ENCODE data around the gene TLL1. TPM values are rescaled to one million over a fixed set of nuclear protein-coding genes. Genes with fewer than 3 reads are reported as not detected.

TLL1 gene
- total and polyA plus RNA-seq, 9 donors, result 0.35 to 12.9 (median 1.3) TPM

GRCh38 chr4:166019441-166020220 lies 146.6 kb downstream of the TLL1 start:
- WGBS, 3 donors, result 72 to 85% (median 77%) methylated on average over 2 of the region's 2 CpGs
- intact Hi-C loops (cut with DNase I), result no loop called here
- Histone ChIP-seq H3K27me3 (no peaks in the 10 kb centered on the region), H3K27ac (no peak overlapping the region), H3K36me3 (no peaks in the 10 kb centered on the region), H3K9me3 (no peaks in the 10 kb centered on the region), H3K4me3 (no peak overlapping the region), H3K4me1 (ENCODE audit: insufficient read depth) (no peaks in the 10 kb centered on the region)
- DNase-seq, result no peak
- TF ChIP-seq EP300 (IDR thresholded peaks at IDR 0.05), result no peak
- TF ChIP-seq, protein P1, sequence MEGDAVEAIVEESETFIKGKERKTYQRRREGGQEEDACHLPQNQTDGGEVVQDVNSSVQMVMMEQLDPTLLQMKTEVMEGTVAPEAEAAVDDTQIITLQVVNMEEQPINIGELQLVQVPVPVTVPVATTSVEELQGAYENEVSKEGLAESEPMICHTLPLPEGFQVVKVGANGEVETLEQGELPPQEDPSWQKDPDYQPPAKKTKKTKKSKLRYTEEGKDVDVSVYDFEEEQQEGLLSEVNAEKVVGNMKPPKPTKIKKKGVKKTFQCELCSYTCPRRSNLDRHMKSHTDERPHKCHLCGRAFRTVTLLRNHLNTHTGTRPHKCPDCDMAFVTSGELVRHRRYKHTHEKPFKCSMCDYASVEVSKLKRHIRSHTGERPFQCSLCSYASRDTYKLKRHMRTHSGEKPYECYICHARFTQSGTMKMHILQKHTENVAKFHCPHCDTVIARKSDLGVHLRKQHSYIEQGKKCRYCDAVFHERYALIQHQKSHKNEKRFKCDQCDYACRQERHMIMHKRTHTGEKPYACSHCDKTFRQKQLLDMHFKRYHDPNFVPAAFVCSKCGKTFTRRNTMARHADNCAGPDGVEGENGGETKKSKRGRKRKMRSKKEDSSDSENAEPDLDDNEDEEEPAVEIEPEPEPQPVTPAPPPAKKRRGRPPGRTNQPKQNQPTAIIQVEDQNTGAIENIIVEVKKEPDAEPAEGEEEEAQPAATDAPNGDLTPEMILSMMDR (IDR thresholded peaks at IDR 0.05), result no peak
- no peak for TF ChIP-seq POLR2A (IDR thresholded peaks at IDR 0.05)

- intact Hi-C loops (cut with DNase I), result no loop called here
- Histone ChIP-seq H3K27ac (no peak overlapping the region), H3K9me3 (no peaks in the 10 kb centered on the region), H3K27me3 (no peaks in the 10 kb centered on the region), H3K4me1 (ENCODE audit: insufficient read depth) (no peaks in the 10 kb centered on the region), H3K4me3 (no peak overlapping the region), H3K36me3 (no peaks in the 10 kb centered on the region)
- TF ChIP-seq, protein P1 (IDR thresholded peaks at IDR 0.05), result no peak
- TF ChIP-seq POLR2A (IDR thresholded peaks at IDR 0.05) (no peak), EP300 (IDR thresholded peaks at IDR 0.05) (no peak)
- 72 to 82% (median 73%) methylated on average over 9 of the region's 9 CpGs for WGBS, 3 donors
- no peak for DNase-seq
Measured at GRCh38 chr4:166021617-166022016, 148.6 kb downstream of the TLL1 start.

GRCh38 chr4:166034965-166035364 lies 161.9 kb downstream of the TLL1 start:
- Histone ChIP-seq H3K4me1 (ENCODE audit: insufficient read depth) (no peaks in the 10 kb centered on the region), H3K36me3 (no peaks in the 10 kb centered on the region), H3K4me3 (no peak overlapping the region), H3K27me3 (no peaks in the 10 kb centered on the region), H3K9me3 (no peaks in the 10 kb centered on the region), H3K27ac (no peak overlapping the region)
- no peak for DNase-seq
- intact Hi-C loops (cut with DNase I), result no loop called here
- no peak for TF ChIP-seq EP300 (IDR thresholded peaks at IDR 0.05)
- TF ChIP-seq POLR2A (IDR thresholded peaks at IDR 0.05), result no peak
- TF ChIP-seq, protein P1 (IDR thresholded peaks at IDR 0.05), result no peak
- 89 to 97% (median 94%) methylated on average over 2 of the region's 2 CpGs for WGBS, 3 donors

DNA sequence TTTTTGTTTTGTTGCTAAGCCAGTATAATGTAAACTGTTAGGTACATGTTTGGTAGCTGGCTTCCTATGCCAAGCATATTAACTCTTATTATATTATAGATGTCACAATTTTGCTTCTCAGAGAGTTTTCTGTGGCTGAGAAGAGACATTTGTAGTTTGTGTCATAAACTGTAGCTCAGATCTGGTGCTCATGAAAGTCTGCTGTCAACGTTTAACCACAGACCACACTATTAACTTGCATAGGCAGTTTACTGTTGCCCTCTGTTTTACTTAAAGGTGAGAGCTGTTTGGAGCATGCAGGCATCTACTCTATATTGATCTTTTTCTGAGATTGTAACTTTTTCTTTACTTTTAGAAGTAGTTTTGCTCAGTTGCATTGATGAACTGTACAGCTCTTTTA lies 166.8 kb downstream of the TLL1 start:
- TF ChIP-seq, protein P1 (IDR thresholded peaks at IDR 0.05), result no peak
- no peak for TF ChIP-seq EP300 (IDR thresholded peaks at IDR 0.05)
- TF ChIP-seq POLR2A (IDR thresholded peaks at IDR 0.05), result no peak
- intact Hi-C loops (cut with DNase I), result no loop called here

More for the DNA sequence above, 166.8 kb downstream of the TLL1 start:
- H3K9me3 ChIP-seq, result no peaks in the 10 kb centered on the region
- no peak overlapping the region for H3K27ac ChIP-seq
- DNase-seq, result no peak
- no peaks in the 10 kb centered on the region for H3K27me3 ChIP-seq
- no peaks in the 10 kb centered on the region for H3K4me1 ChIP-seq (ENCODE audit: insufficient read depth)
- no peak overlapping the region for H3K4me3 ChIP-seq
- 31 to 60% (median 55%) methylated on average over 1 of the region's 1 CpG for WGBS, 3 donors
- H3K36me3 ChIP-seq, result no peaks in the 10 kb centered on the region
